SKM-1 treated with dmso at 0.1 percent for 144 hours (cell line): ENCODE measurements around the gene MRPL9.
"Not testable (repeated sequence)": the region's sequence is repeated elsewhere in the genome, so short reads cannot be mapped to it uniquely, and the experiment has no call there.

ENCODE experiments used
- DNase-seq: peaks from one replicate; lab custom pipeline; 2025; ENCODE audit not compliant: unreplicated experiment; lab: John Stamatoyannopoulos, UW

MRPL9 gene

DNA sequence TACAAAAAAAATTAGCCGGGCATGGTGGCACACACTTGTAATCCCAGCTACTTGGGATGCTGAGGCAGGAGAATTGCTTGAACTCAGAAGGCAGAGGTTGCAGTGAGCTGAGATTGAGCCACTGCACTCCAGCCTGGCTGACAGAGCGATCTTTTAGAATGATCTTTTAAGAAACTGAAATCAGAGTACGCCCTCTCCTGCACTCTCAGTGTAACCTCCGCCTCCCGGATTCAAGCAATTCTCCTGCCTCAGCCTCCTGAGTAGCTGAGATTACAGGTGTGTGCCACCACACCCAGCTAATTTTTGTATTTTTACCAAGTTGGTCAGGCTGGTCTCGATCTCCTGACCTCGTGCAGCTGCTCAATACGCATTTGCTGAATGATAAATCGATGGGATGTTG lies 29.3 kb downstream of the MRPL9 start:
- not testable (repeated sequence) for DNase-seq

DNA sequence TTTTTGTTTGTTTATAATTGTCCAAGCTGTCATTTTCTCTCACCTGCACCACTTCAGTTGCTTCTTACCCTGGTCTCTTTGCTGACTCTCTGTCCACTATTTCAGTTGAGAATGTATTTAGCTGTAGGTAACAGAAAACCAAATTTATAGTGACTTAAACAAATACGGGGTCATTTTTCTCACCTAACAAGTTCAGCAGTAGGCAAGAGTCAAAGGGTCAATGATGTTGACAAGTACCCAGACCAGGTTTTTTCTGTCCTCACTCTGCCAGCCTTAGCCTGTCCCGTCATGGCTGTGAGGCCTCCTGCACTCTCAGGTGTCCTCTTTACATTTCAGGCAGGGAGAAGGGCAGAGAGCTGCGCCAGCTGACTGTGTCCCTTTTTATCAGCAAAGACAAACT lies 30.2 kb downstream of the MRPL9 start:
- no peak for DNase-seq

DNA sequence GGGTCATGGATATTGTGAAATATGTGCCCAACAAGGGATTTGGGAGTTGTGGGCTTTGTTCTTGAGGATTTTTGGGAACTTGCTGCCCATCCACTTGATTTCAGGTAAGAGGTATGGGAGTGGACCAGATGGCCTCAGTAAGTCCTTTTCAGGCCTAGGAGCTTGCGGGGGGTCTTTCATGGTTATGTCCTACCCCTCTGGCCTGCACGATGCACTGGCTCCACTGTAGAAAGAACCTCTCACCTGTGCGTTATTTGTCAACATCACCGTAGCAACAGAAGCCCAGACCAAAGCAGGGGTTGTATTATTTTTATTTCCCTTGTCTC lies 33.4 kb downstream of the MRPL9 start:
- DNase-seq, result no peak

GRCh38 chr1:151729157-151729965 lies 33.9 kb downstream of the MRPL9 start:
- DNase-seq, result no peak

- DNase-seq, result no peak
Measured at GRCh38 chr1:151728151-151729054, 34.9 kb downstream of the MRPL9 start.

- DNase-seq, result no peak
Measured at GRCh38 chr1:151723726-151724370, 39.4 kb downstream of the MRPL9 start.

GRCh38 chr1:151721788-151722510 lies 41.3 kb downstream of the MRPL9 start:
- DNase-seq, result no peak

DNA sequence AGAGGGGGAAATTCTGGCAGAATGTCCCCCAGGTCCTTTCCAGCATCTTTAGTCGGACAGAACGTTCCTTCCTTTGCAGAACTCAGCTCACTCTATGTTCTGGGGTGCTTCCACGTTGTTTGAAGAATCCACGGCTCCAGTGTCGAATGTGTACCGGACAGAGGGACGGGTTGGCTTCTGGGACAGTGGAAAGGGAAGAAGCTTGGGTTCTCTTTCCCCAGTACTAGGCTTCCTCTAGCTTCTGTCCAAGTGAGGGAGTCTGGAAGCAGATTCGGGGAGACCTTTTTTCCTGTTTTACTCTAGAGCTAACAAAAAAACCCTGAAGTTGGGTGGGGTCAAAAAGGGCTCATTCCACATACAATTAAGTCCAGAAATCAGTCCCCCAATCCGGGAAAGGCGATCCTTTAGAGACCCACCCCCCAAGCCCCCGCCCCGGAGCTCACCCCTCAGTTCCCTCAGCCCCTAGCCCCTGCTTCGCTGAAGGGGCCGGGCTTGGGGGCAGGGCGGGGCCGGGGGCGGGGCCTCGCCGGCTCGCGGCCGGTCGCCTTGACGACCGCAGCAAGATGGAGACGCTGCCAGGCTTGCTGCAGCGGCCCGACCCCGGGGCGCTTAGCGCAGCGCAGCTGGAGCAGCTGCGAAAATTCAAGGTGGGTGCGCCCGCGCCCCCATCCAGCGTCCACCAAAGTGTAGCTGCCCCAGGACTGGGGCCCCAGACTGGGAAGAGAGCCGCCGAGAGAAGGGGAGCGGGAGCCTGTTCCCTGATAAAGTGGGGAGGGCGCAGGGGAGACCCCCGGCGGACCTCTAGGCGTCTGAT lies 42.1 kb downstream of the MRPL9 start, which contains the start of gene RIIAD1:
TSS of gene RIIAD1 (plus strand) at position 549 of the 814 bp plus-strand sequence. CDS start at position 564, 15 bp downstream.
- DNase-seq, result no peak

DNA sequence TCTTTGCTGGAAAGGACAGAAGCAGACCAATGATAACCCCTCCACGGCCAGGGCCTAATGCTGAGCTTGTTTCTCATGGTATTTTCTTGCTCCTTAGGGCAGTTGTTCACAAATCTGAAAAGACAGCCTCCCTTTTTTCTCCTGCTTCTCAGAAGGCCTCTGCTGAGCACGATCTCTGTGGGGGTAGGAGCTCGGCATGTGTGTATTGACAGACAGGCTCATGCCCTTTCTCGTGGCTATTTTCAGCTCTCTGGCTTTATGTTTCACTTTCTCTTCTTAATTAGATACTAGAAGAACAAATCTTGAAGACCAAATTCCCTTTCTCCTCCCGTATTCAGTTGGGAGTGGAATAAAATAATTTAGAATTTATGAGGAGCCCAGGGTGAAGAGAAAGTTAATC lies 42.7 kb downstream of the MRPL9 start:
- no peak for DNase-seq

GRCh38 chr1:151720125-151720524 lies 43.2 kb downstream of the MRPL9 start:
- DNase-seq, result no peak

- DNase-seq, result no peak
Measured at GRCh38 chr1:151718666-151719065, 44.6 kb downstream of the MRPL9 start.

GRCh38 chr1:151718011-151718431 lies 45.3 kb downstream of the MRPL9 start:
- no peak for DNase-seq

- DNase-seq, result no peak
Measured at GRCh38 chr1:151716771-151717631, 46.3 kb downstream of the MRPL9 start, which contains the start of gene CELF3. Gene CELF3, minus strand, starts transcription at chr1:151716803. Its CDS starts 783 bp downstream, at chr1:151716020.

DNA sequence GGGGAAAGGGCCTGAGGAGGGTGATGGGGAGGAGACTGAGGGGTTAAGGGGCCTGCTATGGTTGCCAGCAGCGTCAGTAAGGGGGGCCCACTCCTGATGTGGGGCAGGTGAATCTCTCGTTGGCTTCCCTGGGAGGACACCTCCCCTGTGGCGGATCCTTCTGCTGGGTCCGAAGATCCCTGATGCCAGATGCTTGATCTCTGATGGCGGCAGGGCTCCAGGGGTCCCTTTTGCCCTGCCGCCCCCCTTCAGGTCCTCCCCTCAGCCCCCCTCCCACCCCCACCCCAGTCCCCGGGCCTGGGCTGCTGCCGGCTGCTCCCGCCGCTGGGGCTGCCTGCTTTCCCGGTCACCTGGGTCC lies 46.9 kb downstream of the MRPL9 start:
- DNase-seq, result no peak

DNA sequence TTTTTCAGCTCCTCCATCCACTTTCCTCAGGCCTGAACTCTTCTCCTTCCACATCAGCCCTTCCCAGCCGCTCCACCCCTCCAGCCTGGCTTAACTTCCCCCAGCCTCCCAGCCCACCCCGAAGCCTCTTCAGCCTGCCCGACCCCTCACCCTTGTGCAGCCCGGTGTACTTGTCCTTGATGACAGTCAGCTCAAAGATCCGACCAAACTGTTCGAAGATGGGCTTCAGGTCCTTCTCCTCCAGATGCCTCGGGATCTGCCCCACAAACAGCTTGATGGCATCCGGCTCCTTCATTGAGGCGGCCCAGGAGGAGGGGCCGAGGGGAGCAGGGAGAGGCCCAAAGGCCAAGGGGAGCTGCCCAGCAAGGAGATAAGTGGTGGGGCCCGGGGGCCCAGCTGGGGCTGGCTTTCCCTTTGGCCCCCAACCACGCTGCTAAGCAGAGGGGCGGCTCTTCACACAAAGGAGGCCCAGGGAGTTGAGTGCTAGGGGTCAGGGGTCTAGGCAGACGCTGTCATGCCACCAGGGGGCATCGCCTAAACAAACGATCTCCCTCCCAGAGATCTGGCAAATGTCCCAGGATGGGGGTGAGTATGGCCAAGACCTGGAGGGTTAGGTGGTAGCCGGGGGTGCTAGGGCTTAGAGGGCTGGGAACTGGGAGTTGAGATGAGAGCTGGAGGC lies 47.4 kb downstream of the MRPL9 start:
- DNase-seq, result no peak

DNA sequence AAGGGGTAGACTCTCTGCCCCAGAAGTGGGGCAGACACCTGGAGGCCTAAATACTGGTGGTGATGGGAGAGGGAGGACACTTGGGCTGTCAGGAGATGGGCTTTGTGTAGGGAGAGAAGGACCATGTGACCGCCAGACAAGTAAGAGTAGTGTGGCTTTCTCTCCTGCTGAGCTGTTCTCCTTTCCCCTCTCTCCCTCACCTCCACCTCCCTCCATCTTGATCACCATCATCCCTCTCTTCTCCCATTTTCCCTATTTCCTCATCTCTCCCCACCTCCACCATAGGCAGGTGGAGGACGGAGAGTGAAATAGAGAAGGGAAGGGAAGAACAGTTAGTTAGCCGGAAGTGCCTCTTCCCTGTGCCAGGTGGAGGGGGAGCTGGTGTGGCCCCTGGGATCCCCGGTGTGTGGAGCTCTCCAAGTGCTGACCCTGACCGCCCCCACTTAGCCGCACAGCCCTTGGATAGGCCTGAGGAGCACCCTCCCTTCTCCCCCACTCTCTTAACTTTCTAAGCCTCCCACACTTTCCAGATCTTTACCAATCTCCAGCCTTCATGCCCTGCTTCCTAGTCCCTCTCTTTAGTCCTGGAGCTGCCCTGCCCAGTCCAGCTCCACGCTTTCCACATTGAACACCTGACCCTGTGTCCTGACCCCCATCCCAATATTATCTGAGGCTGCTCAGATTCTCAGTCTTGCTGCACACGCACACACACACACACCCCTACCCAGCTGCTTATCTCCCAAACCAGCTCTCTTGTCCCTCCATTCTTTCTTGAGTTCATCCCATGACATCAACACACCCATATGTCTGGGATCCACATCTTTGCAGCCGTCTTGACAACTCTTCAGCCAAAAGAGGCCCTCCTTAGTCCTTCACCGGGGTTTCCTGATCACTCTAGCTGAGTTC lies 48.2 kb downstream of the MRPL9 start:
- no peak for DNase-seq

DNA sequence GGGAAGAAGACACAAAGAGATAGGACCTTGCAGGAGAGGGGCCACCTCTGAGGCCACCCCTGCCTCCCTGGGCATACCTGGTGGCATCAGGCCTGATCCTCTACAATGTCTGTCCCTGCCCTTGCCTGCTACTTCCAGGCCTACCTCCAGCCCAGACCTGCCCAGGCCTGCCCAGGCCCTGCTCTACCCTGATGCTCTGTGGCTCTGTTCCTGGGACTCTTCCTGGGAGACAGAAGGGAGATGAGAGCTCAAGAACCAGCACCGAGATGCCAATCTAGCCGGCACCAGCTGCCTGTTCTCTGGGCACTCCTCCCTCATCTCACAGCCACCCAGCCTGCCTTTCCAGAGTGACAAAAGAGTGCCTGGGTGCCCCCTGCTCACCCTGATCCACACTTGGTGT lies 49.4 kb downstream of the MRPL9 start:
- DNase-seq, result no peak

DNA sequence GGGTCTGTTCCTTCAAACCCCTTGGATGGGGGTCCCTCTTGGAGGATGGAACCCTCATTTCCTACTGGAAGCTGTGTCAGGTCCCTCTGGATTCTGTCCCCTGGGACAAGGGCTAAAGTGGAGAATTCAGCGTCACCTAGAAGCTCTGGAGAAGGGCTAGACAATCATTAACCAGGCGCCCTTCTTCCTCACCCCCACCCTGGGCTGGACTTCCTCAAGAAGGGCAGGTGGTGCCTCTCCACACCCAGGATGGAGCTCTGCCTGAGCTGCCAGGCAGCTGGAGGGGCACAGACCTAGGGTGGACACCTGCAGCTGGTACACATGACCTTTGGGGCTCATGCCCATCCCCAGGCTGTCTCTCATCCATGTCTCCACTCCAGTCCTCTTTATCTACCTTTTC lies 50.3 kb downstream of the MRPL9 start:
- DNase-seq, result no peak
